Heart right ventricle (tissue), 16 donors: ENCODE data around the gene APCDD1. TPM values are rescaled to one million over a fixed set of nuclear protein-coding genes. Genes with fewer than 3 reads are reported as not detected.

Experiments used
- ATAC-seq, 8 donors: fragments of 200-7000 bp; cut with Tn5 transposase; one replicate each; pipeline ENCODE4 v1.9.1; 2020; ENCODE audit warnings: mild to moderate bottlenecking in 8 of 8, moderate library complexity in 8 of 8, moderate number of reproducible peaks in 1 of 8
- DNase-seq, 2 donors: peaks; one replicate each; pipeline ENCODE4 v3.0.0-alpha.2; 2020
- H3K27ac ChIP-seq, 10 donors: fragments of 200-600 bp; sonication (generic) in 2 of 10; one replicate each; pipeline versions ENCODE4 v1.5.0 to v1.8.0; 2020 to 2022; ENCODE audit warnings: mild to moderate bottlenecking in 3 of 10
- H3K27me3 ChIP-seq, 7 donors: fragments of 200-600 bp; one replicate each; pipeline ENCODE4 v1.8.0; 2021 to 2022; ENCODE audit warnings: mild to moderate bottlenecking in 2 of 7
- H3K36me3 ChIP-seq, 9 donors: fragments of 200-600 bp; sonication (generic) in 1 of 9; one replicate each; pipeline versions ENCODE4 v1.5.0 to v1.8.0; 2020 to 2022; ENCODE audit warnings: mild to moderate bottlenecking in 2 of 9
- H3K4me1 ChIP-seq, 9 donors: fragments of 200-600 bp; sonication (generic) in 1 of 9; one replicate each; pipeline versions ENCODE4 v1.5.0 to v1.8.0; 2020 to 2022; ENCODE audit warnings: mild to moderate bottlenecking in 4 of 9
- H3K4me3 ChIP-seq, 10 donors: fragments of 200-600 bp; sonication (generic) in 2 of 10; one replicate each; pipeline versions ENCODE4 v1.5.0 to v1.8.0; 2020 to 2022; ENCODE audit warnings: mild to moderate bottlenecking in 7 of 10, moderate library complexity in 2 of 10
- H3K9me3 ChIP-seq, 11 donors: fragments of 200-600 bp in 10 of 11; sonication (generic) in 2 of 11; one replicate each; pipeline versions ENCODE4 v1.5.0 to v1.8.0; 2013 to 2022; ENCODE audit warnings: mild to moderate bottlenecking in 2 of 11, control low read depth in 1 of 11, moderate library complexity in 1 of 11
- WGBS, 2 donors: extraction: QIAGEN DNeasy Blood & Tissue Kit; methylation state at CpG; one replicate each; pipeline ENCODE4 v1.1.7; 2013; ENCODE audit warnings: inconsistent platforms in 1 of 2; 5-methylcytosine and 5-hydroxymethylcytosine counted together
- intact Hi-C, 10 donors: fragments of 100-400 bp; cut with DNase I; formaldehyde crosslinking; loops; one replicate each; pipeline versions ENCODE4 v1.11.1 to v1.14.2; 2022
- polyA plus RNA-seq, 2 donors: library from polyadenylated mRNA; stranded (reverse); fragments of 200-250 nt; gene quantifications; one replicate each; pipeline ENCODE4 v1.2.3, GENCODE V29; 2013
- total RNA-seq, 10 donors: library from RNA; stranded (reverse); fragmentation: NEBNext Ultra II Directional in 3 of 10; extraction: Animal tissue kit (Norgen Biotek cat#: 25700) in 3 of 10; gene quantifications; one replicate each; pipeline versions ENCODE4 v1.2.1 to v1.2.4, GENCODE V29; 2021 to 2023
- TF ChIP-seq, protein P1 (sequence below), 9 donors: fragments of 200-600 bp; sonication (generic) in 2 of 9; IDR thresholded peaks; one replicate each; pipeline versions ENCODE4 v1.5.0 to v1.8.0; 2021 to 2022; ENCODE audit warnings: antibody characterized with exemption in 9 of 9, mild to moderate bottlenecking in 5 of 9, moderate library complexity in 1 of 9
- donor health status: Arrhythmogenic right ventricular cardiomyopathy.
- donor health status: ischemic (EF 13 %, LVEDD 7.1; RV severe dilation, severe dysfunction).
- donor health status: healthy with polysubstance abuse.
- donor health status: DM: no; HTN: yes; CAD: no.
- donor health status: DM: no; HTN: no; CAD: no.
- donor health status: ischemic (EF 25% LVEDD 6.9; RV normal size, moderate dysfunction).
- donor health status: ischemic (EF 25% LVEDD 5.7; RV mildly dilated, moderate dysfunction).
- donor health status: healthy.
- donor health status: DM: yes; HTN: yes; CAD: no.
- donor health status: Ischemic cardiomyopathy.
- donor health status: ischemic (EF 35%, LVEDD 5.7; RV mildly dilated, moderate dysfunction).
- donor health status: nonischemic (EF 11% LVEDD 7.7; RV severe dilation, severe dysfunction).
- donor health status: DM: yes; HTN: yes; CAD: no.
- donor health status: PGD.
- donor health status: ischemic (EF 29% LVEDD 5.4; RV normal size, mild dysfunction).
- donor health status: nonischemic (EF 23%, LVEDD 6.1; RV moderate dilation, normal function).

The APCDD1 gene
- total and polyA plus RNA-seq, 12 donors = 10.2 to 40.4 (median 18.3) TPM

DNA sequence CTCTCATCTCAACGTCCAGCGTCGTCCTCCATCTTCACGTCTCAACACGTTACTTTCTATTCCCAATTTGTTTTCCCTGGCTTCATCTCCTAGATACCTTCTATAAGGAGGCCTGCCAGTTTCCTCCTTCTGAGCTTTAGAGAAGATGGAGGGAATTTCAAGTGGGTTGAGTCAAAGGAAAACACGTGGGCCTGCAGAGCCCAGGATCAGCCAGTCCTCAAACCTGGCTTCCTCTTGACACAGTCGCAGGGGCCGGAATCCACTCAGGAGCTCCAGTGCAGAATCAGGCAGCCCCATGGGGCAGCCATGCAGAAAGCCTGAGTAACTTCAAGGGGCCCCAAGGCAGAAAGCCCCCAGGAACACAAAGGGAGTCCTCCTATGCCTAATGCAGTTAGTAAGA, 14.5 kb upstream of the APCDD1 start:
- intact Hi-C loops = loop anchor here in 3 of 10 donors (5.0 to 10.0 kb wide), 3 partner anchors 42 to 405 kb away; no protein-coding TSS in a partner anchor
- Histone ChIP-seq H3K27ac (no peak overlapping the region), H3K9me3 (no peaks in the 10 kb centered on the region), H3K36me3 (no peaks in the 10 kb centered on the region), H3K4me3 (no peak overlapping the region), H3K27me3 (no peaks in the 10 kb centered on the region), H3K4me1 (no peaks in the 10 kb centered on the region)
- TF ChIP-seq, protein P1, sequence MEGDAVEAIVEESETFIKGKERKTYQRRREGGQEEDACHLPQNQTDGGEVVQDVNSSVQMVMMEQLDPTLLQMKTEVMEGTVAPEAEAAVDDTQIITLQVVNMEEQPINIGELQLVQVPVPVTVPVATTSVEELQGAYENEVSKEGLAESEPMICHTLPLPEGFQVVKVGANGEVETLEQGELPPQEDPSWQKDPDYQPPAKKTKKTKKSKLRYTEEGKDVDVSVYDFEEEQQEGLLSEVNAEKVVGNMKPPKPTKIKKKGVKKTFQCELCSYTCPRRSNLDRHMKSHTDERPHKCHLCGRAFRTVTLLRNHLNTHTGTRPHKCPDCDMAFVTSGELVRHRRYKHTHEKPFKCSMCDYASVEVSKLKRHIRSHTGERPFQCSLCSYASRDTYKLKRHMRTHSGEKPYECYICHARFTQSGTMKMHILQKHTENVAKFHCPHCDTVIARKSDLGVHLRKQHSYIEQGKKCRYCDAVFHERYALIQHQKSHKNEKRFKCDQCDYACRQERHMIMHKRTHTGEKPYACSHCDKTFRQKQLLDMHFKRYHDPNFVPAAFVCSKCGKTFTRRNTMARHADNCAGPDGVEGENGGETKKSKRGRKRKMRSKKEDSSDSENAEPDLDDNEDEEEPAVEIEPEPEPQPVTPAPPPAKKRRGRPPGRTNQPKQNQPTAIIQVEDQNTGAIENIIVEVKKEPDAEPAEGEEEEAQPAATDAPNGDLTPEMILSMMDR (IDR thresholded peaks at IDR 0.05) = no peak
- 94 to 97% methylated on average over 8 of the region's 8 CpGs for WGBS, 2 donors
- no peak for ATAC-seq
- no peak for DNase-seq

DNA sequence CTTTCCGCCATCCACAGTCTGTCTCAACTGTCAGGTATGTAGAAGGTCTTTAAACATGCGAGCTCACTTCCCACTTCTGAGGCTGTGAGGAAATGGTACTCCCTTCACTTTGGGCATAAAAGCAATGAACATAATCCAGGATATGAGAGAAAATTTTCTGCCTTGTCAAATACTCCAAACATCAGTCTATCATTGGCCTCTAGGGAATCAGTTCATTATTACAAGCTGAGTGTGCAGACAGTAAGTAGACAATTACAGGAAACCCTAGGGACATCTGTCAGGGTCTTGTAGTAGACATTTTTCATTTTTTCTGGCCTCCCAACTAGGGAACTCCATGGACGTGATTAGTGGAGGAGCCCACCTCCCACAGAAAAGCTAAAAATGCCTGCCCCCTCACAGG, 13.6 kb upstream of the APCDD1 start:
- TF ChIP-seq, protein P1 (IDR thresholded peaks at IDR 0.05) = no peak
- 76 to 80% methylated on average over 3 of the region's 3 CpGs for WGBS, 2 donors
- no peak for DNase-seq
- intact Hi-C loops = loop anchor here in 3 of 10 donors (5.0 to 10.0 kb wide), 3 partner anchors 41 to 406 kb away; no protein-coding TSS in a partner anchor
- Histone ChIP-seq H3K27me3 (no peaks in the 10 kb centered on the region), H3K4me3 (no peak overlapping the region), H3K4me1 (no peaks in the 10 kb centered on the region), H3K9me3 (no peaks in the 10 kb centered on the region), H3K27ac (no peak overlapping the region), H3K36me3 (no peaks in the 10 kb centered on the region)
- ATAC-seq = no peak

DNA sequence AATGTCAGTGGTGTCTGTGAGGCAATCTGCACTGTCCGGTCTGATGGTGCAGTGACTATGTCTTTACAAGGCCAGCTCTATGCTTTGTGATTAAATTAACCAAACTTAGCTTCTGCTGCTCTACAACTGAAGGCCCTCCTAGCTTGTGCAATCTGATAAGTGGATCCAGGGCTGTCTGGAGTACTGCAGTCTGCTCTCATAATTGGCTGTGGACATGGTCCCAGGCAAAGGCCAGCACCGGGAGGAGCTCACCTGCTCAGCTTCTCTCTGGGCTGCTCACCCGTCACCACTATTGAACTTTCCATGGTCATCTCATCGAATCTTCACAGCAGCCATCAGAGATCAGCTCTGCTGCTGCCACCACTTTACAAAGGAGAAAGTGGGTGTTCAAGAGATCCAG, 13.0 kb upstream of the APCDD1 start:
- intact Hi-C loops = loop anchor here in 3 of 10 donors (5.0 to 10.0 kb wide), 3 partner anchors 41 to 407 kb away; no protein-coding TSS in a partner anchor
- TF ChIP-seq, protein P1 (IDR thresholded peaks at IDR 0.05) = no peak

DNA sequence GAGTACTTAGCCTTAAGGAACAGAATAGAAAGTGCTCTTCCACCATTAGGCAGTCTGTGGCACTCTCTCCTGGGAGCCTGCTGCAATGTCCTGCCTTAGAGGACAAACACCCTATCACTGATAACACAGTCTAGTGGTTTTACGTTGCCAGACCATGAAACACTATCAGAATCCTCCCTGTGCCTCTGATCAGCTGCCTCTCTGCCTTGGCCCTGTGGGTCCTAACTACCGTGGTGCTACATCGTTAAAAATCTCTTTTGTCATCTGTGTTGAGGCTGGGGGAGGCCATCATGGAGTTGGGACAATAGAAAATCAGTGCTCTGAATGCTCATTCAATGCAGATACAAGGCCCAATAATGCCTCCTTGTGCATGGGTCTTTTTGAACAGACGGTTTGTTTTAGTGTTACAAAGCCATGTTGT, 11.9 kb upstream of the APCDD1 start:
- H3K9me3 ChIP-seq = no peaks in the 10 kb centered on the region
- H3K36me3 ChIP-seq = no peaks in the 10 kb centered on the region
- H3K4me1 ChIP-seq = no peaks in the 10 kb centered on the region
- 51 to 61% methylated on average over 4 of the region's 4 CpGs for WGBS, 2 donors
- H3K4me3 ChIP-seq = no peak overlapping the region
- H3K27me3 ChIP-seq = no peaks in the 10 kb centered on the region
- DNase-seq (no peak), ATAC-seq (peak in 6 of 8 donors; percentile 59 to 81 (median 63))
- TF ChIP-seq, protein P1 (IDR thresholded peaks at IDR 0.05) = peak in 5 of 9 donors; percentile 18 to 48 (median 38)
- intact Hi-C loops = loop anchor here in 3 of 10 donors (5.0 to 10.0 kb wide), 3 partner anchors 40 to 408 kb away; no protein-coding TSS in a partner anchor
- H3K27ac ChIP-seq = no peak overlapping the region

More for the DNA sequence above, 13.0 kb upstream of the APCDD1 start:
- Histone ChIP-seq H3K4me1 (no peaks in the 10 kb centered on the region), H3K4me3 (no peak overlapping the region), H3K9me3 (no peaks in the 10 kb centered on the region), H3K27me3 (no peaks in the 10 kb centered on the region), H3K36me3 (no peaks in the 10 kb centered on the region), H3K27ac (no peak overlapping the region)
- DNase-seq (no peak), ATAC-seq (no peak)
- 92 to 97% methylated on average over 4 of the region's 4 CpGs for WGBS, 2 donors
